Transverse colon (tissue), 4 donors: ENCODE measurements around the gene ZMIZ1. TPM values are rescaled to one million over a fixed set of nuclear protein-coding genes. Genes with fewer than 3 reads are reported as not detected.
A peak's percentile ranks its signal among the peaks of the same experiment; 100 is the strongest.

Experiments
- DNase-seq: peaks from one replicate; pipeline ENCODE4 v3.0.0-alpha.2; 2019
- H3K27ac ChIP-seq, 4 donors: fragments of 200-600 bp; sonication (generic); 2 replicates each; pipeline ENCODE4 v1.5.1; 2016 to 2018; ENCODE audit warnings: inconsistent platforms in 4 of 4
- H3K27me3 ChIP-seq: fragments of 200-600 bp; sonication (generic); 2 replicates; pipeline ENCODE4 v1.5.1; 2017; ENCODE audit warnings: inconsistent platforms
- H3K36me3 ChIP-seq, 4 donors: fragments of 200-600 bp; sonication (generic); 2 replicates each; pipeline ENCODE4 v1.5.1; 2017 to 2019; ENCODE audit warnings: inconsistent platforms in 4 of 4
- H3K4me1 ChIP-seq, 4 donors: fragments of 200-600 bp; sonication (generic); 2 replicates each; pipeline ENCODE4 v1.5.1; 2017 to 2020; ENCODE audit warnings: inconsistent platforms in 4 of 4
- H3K4me3 ChIP-seq, 4 donors: fragments of 200-600 bp; sonication (generic); 1 replicate in 1 of 4; 2 replicates in 3 of 4; pipeline versions ENCODE4 v1.5.1 to v1.6.1; 2017 to 2019; ENCODE audit warnings: inconsistent platforms in 4 of 4
- H3K9me3 ChIP-seq, 2 donors: fragments of 200-600 bp; sonication (generic); 2 replicates each; pipeline ENCODE4 v1.5.1; 2017 to 2019; ENCODE audit warnings: inconsistent platforms in 2 of 2
- CTCF ChIP-seq, 5 experiments: fragments of 200-600 bp in 3 of 5; fragments of 450-650 bp in 2 of 5; sonication (generic) in 3 of 5; IDR thresholded peaks; 1 replicate in 2 of 5; 2 replicates in 3 of 5; pipeline ENCODE4 v1.5.1; 2016 to 2017; ENCODE audit warnings: antibody characterized with exemption in 5 of 5, inconsistent platforms in 3 of 5, mild to moderate bottlenecking in 2 of 5, moderate library complexity in 1 of 5
- EP300 ChIP-seq: sonication (generic); formaldehyde crosslinking; IDR thresholded peaks from one replicate; pipeline ENCODE4 v1.6.1; 2017; ENCODE audit warnings: antibody characterized with exemption, low read depth
- POLR2A ChIP-seq: fragments of 450-650 bp; IDR thresholded peaks from one replicate; pipeline ENCODE4 v1.6.1; 2016; ENCODE audit warnings: antibody characterized with exemption, mild to moderate bottlenecking, moderate library complexity
- POLR2AphosphoS5 ChIP-seq, 3 donors: sonication (generic); formaldehyde crosslinking; IDR thresholded peaks; one replicate each; pipeline ENCODE4 v1.6.1; 2016; ENCODE audit warnings: antibody characterized with exemption in 3 of 3
- WGBS, 2 donors: methylation state at CpG; one replicate each; pipeline ENCODE4 v1.1.5; 2018; ENCODE audit warnings: low coverage in 1 of 2; 5-methylcytosine and 5-hydroxymethylcytosine counted together
- in situ Hi-C, 4 donors: fragments of 200-750 bp; cut with MboI; loops; one replicate each; pipeline versions ENCODE4 v1.15.0 to v1.15.1; 2017; ENCODE audit warnings: low sequenced_read_pairs in 3 of 4, low pct_ligation_motif_present in 1 of 4, low pct_unique_long_range_greater_than_20kb in 1 of 4
- intact Hi-C: fragments of 100-400 bp; cut with DNase I; formaldehyde crosslinking; loops from one replicate; pipeline ENCODE4 v1.15.1; 2023; ENCODE audit warnings: low total_unique reads
- total RNA-seq, 4 donors: library from RNA; depleted of rRNA; stranded (reverse); fragments of >200 nt; gene quantifications; one replicate each; pipeline ENCODE4 v1.1.0, GENCODE V29; 2016

ZMIZ1 gene
- total RNA-seq, 4 donors from 2014 or later, result 32.0 to 108 (median 63.0) TPM

GRCh38 chr10:79224992-79225391 lies 156.2 kb downstream of the ZMIZ1 start:
- H3K4me1 ChIP-seq, result peaks cover 28 to 51% (median 34%) of the 10 kb centered on the region in 4 donors
- in situ Hi-C loops (loop anchor here in 1 of 4 donors (25.0 kb wide), 1 partner anchor 1013 kb away; no protein-coding TSS in a partner anchor), intact Hi-C loops (loop anchor here (5.0 kb wide), 1 partner anchor 47 kb away; no protein-coding TSS in a partner anchor)

GRCh38 chr10:79226391-79227245 lies 157.9 kb downstream of the ZMIZ1 start:
- Histone ChIP-seq H3K4me1 (peaks cover 21 to 35% (median 26%) of the 10 kb centered on the region in 4 donors), H3K27ac (peak overlapping the region in 1 of 4 donors; percentile 85), H3K36me3 (no peaks in the 10 kb centered on the region), H3K27me3 (no peaks in the 10 kb centered on the region), H3K4me3 (no peak overlapping the region), H3K9me3 (no peaks in the 10 kb centered on the region)
- TF ChIP-seq CTCF (IDR thresholded peaks at IDR 0.05), result no peak
- TF ChIP-seq POLR2A, result no peak
- TF ChIP-seq POLR2AphosphoS5 (IDR thresholded peaks at IDR 0.05), result no peak
- no peak for TF ChIP-seq EP300
- no peak for DNase-seq
- in situ Hi-C loops, result no loop called here
- 71 to 79% methylated on average over 3 to 4 of the region's 4 CpGs for WGBS, 2 donors
- intact Hi-C loops, result no loop called here

More at GRCh38 chr10:79224992-79225391, 156.2 kb downstream of the ZMIZ1 start:
- H3K36me3 ChIP-seq, result no peaks in the 10 kb centered on the region
- H3K4me3 ChIP-seq, result no peak overlapping the region
- TF ChIP-seq EP300 (no peak), POLR2AphosphoS5 (IDR thresholded peaks at IDR 0.05) (peak in 1 of 3 donors; percentile 80)
- DNase-seq, result no peak
- H3K27me3 ChIP-seq, result no peaks in the 10 kb centered on the region
- H3K9me3 ChIP-seq, result no peaks in the 10 kb centered on the region
- 80 to 81% methylated on average over 4 to 5 of the region's 5 CpGs for WGBS, 2 donors
- H3K27ac ChIP-seq, result peak overlapping the region; percentile 65 to 89 (median 83)

- peaks cover 4 to 10% (median 10%) of the 10 kb centered on the region in 4 donors for H3K4me1 ChIP-seq
- no peak for DNase-seq
- H3K27me3 ChIP-seq, result no peaks in the 10 kb centered on the region
- TF ChIP-seq EP300, result no peak
- TF ChIP-seq POLR2AphosphoS5 (IDR thresholded peaks at IDR 0.05), result peak in 1 of 3 donors; percentile 35
- no peak for TF ChIP-seq CTCF (IDR thresholded peaks at IDR 0.05)
- no peak for TF ChIP-seq POLR2A
- no peak overlapping the region for H3K27ac ChIP-seq
- H3K4me3 ChIP-seq, result no peak overlapping the region
- 53% methylated on average over 4 of the region's 5 CpGs; no CpG with 5 or more reads in 1 of the 2 donors for WGBS, 2 donors
- intact Hi-C loops (no loop called here), in situ Hi-C loops (no loop called here)
- H3K36me3 ChIP-seq, result no peaks in the 10 kb centered on the region
- no peaks in the 10 kb centered on the region for H3K9me3 ChIP-seq
Measured at GRCh38 chr10:79229071-79229541, 160.3 kb downstream of the ZMIZ1 start.

- Histone ChIP-seq H3K27ac (no peak overlapping the region), H3K9me3 (no peaks in the 10 kb centered on the region), H3K4me3 (no peak overlapping the region), H3K36me3 (no peaks in the 10 kb centered on the region), H3K27me3 (no peaks in the 10 kb centered on the region), H3K4me1 (peaks cover 0 to 8% (median 3%) of the 10 kb centered on the region in 4 donors)
- DNase-seq, result no peak
- intact Hi-C loops, result no loop called here
- in situ Hi-C loops, result no loop called here
- TF ChIP-seq EP300 (no peak), POLR2A (no peak), POLR2AphosphoS5 (IDR thresholded peaks at IDR 0.05) (no peak), CTCF (IDR thresholded peaks at IDR 0.05) (no peak)
- WGBS, 2 donors, result 71 to 80% methylated on average over 1 to 12 of the region's 12 CpGs
Measured at GRCh38 chr10:79229830-79230327, 161.1 kb downstream of the ZMIZ1 start.
